HG02798 (cell line): ENCODE measurements around the gene MED14.
A peak's percentile ranks its signal among the peaks of the same experiment; 100 is the strongest.

Experiments
- ATAC-seq: cut with Tn5 transposase; IDR thresholded peaks from one replicate; pipeline ENCODE4 v1.9.1; 2021; ENCODE audit warnings: mild to moderate bottlenecking; ENCODE audit not compliant: unreplicated experiment, poor library complexity

Gene MED14

DNA sequence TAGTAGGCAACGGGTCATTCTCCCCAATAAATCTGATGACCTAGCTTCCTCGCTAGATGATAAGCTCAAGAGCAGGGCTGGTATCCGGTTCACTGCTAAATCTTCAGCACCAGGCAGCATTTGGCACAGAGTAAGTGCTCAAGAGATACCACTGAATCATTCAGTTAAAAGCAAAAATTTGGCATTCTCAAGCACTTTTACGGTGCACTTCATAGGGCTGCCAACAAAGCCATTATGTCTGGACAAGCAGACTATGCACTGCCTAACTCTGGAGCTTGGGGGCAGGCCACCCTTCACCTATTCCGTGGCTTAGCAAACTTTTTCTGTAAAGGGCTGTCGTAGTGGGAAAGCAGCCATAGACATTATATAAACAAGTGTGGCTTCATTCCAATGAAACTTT is 64.2 kb downstream of the MED14 start:
- ATAC-seq: no peak

GRCh38 chrX:40663880-40664630 is 71.3 kb downstream of the MED14 start:
- ATAC-seq: no peak

- ATAC-seq: no peak
Measured at GRCh38 chrX:40663078-40663740, 72.1 kb downstream of the MED14 start.

GRCh38 chrX:40661489-40661888 is 73.9 kb downstream of the MED14 start:
- ATAC-seq: no peak

- no peak for ATAC-seq
Measured at GRCh38 chrX:40660381-40660780, 75.0 kb downstream of the MED14 start.

DNA sequence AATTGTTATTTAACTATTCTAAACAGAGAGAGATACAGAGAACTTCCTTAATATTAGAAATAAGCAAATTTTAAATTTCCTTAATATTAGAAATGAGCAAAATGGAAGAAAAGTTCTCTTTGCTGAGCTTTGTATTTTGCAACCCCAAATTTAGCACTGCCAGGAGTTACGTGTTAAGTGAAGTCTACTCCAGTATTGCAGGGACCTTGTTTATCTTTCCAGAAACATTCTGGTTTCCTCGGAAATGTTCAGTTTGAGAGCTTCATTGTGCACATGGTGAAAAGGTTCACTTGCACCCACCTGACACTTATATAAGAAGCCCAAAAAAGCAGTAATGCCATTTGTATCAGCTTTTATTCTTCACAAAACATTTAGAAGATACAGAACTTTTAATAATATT is 81.8 kb downstream of the MED14 start:
- no peak for ATAC-seq

- no peak for ATAC-seq
Measured at GRCh38 chrX:40652664-40653063, 82.7 kb downstream of the MED14 start.

GRCh38 chrX:40651620-40652223 is 83.6 kb downstream of the MED14 start:
- ATAC-seq: no peak

- ATAC-seq: peak; percentile 84
Measured at GRCh38 chrX:40647307-40648197, 87.8 kb downstream of the MED14 start, which contains the start of gene CXorf38. TSS of gene CXorf38 (minus strand) at chrX:40647561. CDS start at chrX:40647520, 41 bp downstream.

DNA sequence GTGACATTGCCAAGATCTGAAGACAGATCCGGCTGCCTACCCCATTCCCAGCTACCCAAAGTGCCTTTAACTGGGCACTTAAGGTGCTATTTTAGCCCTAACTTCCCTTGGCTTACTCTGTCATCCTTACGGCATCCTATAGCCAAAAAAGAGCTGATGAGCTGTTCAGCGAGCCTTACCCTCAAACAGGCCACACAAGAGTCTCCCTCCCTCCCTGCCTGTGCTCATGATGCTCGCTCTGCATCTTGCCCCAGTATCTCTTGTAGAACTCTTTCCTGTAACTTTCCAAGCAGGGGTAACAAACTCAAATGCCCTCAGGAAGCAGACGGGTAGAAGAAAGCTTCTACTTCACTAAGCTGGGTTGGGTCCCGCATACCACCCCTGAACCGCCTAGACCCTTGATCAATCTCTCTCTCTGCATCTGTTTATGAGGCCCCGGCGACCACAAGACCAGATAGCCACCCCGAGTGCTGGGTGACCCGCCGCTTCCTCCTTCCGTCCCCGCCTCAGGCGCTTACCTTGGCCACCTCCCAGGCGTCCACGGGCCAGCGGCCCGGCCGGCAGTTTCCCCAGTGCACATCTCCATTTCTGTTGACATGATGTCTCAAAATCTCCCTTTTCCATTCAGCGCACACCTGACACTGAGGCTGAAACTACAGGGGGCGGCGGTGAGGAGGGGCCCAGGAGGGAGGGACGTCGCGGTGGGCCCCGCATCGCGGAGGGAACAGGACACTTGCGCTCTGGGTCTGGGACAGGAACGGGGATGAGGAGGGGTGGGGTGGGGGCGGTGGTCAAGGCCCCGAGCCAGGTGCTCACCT is 88.6 kb downstream of the MED14 start:
- peak; percentile 28 for ATAC-seq

GRCh38 chrX:40644821-40645358 is 90.5 kb downstream of the MED14 start:
- no peak for ATAC-seq

GRCh38 chrX:40644176-40644575 is 91.2 kb downstream of the MED14 start:
- ATAC-seq: no peak

DNA sequence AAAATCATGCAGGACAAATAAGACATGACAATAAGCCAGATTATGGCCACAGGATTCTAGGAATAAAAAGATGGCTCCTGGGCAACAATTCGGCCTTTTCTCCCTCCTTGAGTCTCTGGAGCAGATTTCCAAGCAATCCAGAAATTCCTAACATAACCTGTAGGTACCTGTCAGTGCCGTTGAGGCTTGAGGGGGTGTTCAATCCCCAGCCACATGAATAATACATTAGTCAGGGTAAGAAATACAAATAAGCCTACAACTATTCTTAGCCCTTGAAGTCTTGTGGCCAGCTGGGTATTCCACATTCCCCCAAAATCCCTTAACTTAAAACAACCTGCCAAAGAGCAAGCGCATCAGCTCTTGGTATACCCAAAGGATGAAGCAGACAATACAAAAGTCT is 97.7 kb downstream of the MED14 start:
- ATAC-seq: no peak

- ATAC-seq: no peak
Measured at GRCh38 chrX:40632199-40632598, 103.1 kb downstream of the MED14 start.

DNA sequence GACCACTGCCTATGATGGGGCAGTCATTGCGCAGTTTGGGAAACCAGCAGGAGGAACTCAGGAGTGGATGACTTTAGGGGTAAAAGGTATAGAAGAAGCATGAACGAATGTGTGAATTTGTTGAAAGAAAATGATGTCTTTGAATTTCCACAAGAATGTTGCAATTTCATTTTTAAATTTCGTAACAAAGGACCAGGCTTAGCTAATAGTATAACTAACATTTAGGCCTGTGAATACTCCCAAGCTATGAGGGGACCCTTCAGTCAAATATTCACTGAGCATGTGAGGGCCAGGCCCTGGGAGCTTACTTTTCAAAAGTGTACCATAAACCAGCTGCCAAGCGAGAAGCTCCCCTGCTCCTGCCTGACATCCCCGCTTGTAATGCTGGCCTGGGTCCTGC is 106.8 kb downstream of the MED14 start:
- ATAC-seq: no peak

GRCh38 chrX:40625294-40625693 is 110.0 kb downstream of the MED14 start:
- ATAC-seq: no peak

DNA sequence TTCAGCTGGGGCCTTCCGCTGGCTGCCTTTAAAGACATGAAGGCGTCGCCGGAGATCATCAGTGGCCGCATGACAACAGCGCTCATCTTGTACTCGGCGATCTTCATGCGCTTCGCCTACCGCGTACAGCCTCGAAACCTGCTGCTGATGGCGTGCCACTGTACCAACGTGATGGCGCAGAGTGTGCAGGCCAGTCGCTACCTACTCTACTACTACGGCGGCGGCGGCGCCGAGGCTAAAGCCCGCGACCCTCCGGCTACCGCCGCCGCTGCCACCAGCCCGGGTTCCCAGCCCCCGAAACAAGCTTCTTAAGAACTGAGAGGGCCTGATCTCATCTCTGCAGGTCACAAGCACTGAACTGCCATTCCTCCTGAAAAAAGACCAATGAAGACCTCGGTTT is 111.7 kb downstream of the MED14 start:
- no peak for ATAC-seq

- no peak for ATAC-seq
Measured at GRCh38 chrX:40623139-40623536, 112.2 kb downstream of the MED14 start, which contains the start of gene MPC1L. TSS of gene MPC1L (plus strand) at chrX:40623428. CDS start at chrX:40623566, 138 bp downstream.

DNA sequence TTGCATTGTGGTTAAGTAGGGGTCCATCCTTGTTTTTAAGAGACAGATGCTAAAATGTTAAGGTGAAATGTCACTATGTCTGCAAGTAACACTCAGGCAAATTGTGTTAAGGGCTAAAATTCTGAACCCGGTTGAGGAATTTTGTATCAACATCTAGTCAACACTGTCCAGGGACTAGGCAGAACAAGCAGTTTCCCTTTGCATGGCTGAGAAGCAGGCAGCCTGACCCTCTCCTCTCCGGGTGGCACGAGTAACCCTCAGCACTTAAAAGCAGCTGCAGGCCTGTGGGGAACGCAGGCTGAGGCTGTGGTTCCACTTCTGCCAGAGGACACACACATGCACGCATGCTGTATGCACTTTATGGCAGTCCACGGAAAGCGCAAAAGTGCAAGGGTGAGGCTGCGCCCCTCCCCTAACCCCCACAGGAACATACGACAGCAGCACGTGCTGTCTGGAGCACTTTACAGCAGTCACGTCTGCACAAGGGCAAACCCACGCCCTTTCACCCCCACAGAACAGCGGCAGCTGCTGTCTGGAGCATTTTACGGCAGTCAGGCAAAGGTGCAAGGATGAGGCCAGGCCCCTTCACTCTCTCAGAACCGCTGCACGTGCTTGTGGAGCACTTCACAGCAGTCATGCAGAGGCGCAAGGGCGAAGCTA is 112.7 kb downstream of the MED14 start:
- ATAC-seq: no peak
